Lower lobe of right lung (tissue), 2 donors: ENCODE results near the gene LHX3. TPM values are rescaled to one million over a fixed set of nuclear protein-coding genes. Genes with fewer than 3 reads are reported as not detected.

Experiments used
- ATAC-seq, 2 donors: fragments of 200-7000 bp; cut with Tn5 transposase; one replicate each; pipeline ENCODE4 v1.9.1; 2020 to 2022; ENCODE audit warnings: mild to moderate bottlenecking in 2 of 2, moderate library complexity in 2 of 2
- DNase-seq: peaks from one replicate; pipeline ENCODE4 v3.0.0-alpha.2; 2020
- H3K27ac ChIP-seq: fragments of 200-600 bp; one replicate; pipeline ENCODE4 v1.8.0; 2022
- H3K27me3 ChIP-seq: fragments of 200-600 bp; one replicate; pipeline ENCODE4 v1.8.0; 2022; ENCODE audit warnings: low read depth
- H3K36me3 ChIP-seq: fragments of 200-600 bp; one replicate; pipeline ENCODE4 v1.8.0; 2022; ENCODE audit warnings: mild to moderate bottlenecking
- H3K4me1 ChIP-seq: fragments of 200-600 bp; one replicate; pipeline ENCODE4 v1.8.0; 2022
- H3K4me3 ChIP-seq: fragments of 200-600 bp; one replicate; pipeline ENCODE4 v1.8.0; 2022; ENCODE audit warnings: mild to moderate bottlenecking
- H3K9me3 ChIP-seq: fragments of 200-600 bp; one replicate; pipeline ENCODE4 v1.8.0; 2022
- CTCF ChIP-seq: fragments of 200-600 bp; IDR thresholded peaks from one replicate; pipeline ENCODE4 v1.8.0; 2022; ENCODE audit warnings: antibody characterized with exemption, mild to moderate bottlenecking
- intact Hi-C: fragments of 100-400 bp; cut with DNase I; formaldehyde crosslinking; loops from one replicate; pipeline ENCODE4 v1.11.0; 2022
- total RNA-seq: library from RNA; stranded (reverse); fragmentation: NEBNext Ultra II Directional; extraction: Animal tissue kit (Norgen Biotek cat#: 25700); gene quantifications from one replicate; pipeline ENCODE4 v1.2.1, GENCODE V29; 2021
- donor health status: DM: no; HTN: yes; CAD: no; lungs with severe emphysema.

The LHX3 gene
- total RNA-seq, 1 donor from 2014 or later: not detected

DNA sequence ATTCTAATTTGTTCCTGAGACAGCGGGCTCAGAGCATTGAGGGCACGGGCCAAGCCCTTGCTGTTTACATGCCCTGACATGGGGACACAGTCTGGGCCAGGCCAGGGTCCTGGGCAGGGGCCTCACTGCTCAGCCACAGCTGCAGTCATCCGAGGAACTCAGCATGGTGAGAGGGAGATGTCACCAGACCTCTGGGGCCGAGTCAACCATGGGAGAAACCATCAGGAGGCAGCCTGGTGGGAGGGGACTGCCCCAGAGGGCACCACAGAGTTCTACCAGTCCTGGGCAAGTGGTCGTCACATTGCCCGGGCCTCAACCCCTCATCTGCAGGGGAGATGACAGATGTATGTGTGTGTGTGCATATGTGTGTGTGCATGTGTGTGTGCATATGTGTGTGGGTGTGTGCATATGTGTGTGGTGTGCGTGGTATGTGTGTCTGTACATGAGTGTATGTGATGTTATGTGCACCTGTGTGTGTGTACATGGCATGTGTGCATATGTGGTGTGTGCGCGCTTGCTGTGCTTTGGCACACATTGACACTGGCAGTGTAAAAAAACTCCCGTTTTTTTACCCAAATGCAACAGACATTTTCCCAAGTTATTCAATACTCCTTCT is 43.8 kb downstream of the LHX3 start:
- no peak for TF ChIP-seq CTCF
- DNase-seq: no peak
- H3K9me3 ChIP-seq: peaks cover 4% of the 10 kb centered on the region

GRCh38 chr9:136160381-136160841 is 44.5 kb downstream of the LHX3 start:
- no peak for TF ChIP-seq CTCF
- H3K27me3 ChIP-seq: peaks cover 33% of the 10 kb centered on the region
- no peak overlapping the region for H3K27ac ChIP-seq
- H3K4me1 ChIP-seq: no peaks in the 10 kb centered on the region
- ATAC-seq: no peak
- intact Hi-C loops: no loop called here
- no peaks in the 10 kb centered on the region for H3K36me3 ChIP-seq
- no peak for DNase-seq
- H3K4me3 ChIP-seq: no peak overlapping the region
- H3K9me3 ChIP-seq: peaks cover 4% of the 10 kb centered on the region

More for the DNA sequence above, 43.8 kb downstream of the LHX3 start:
- Histone ChIP-seq H3K36me3 (no peaks in the 10 kb centered on the region), H3K27me3 (peaks cover 28% of the 10 kb centered on the region), H3K4me3 (no peak overlapping the region), H3K4me1 (no peaks in the 10 kb centered on the region), H3K27ac (no peak overlapping the region)
- ATAC-seq: no peak
- intact Hi-C loops: no loop called here

- Histone ChIP-seq H3K9me3 (peaks cover 4% of the 10 kb centered on the region), H3K4me3 (no peak overlapping the region), H3K36me3 (no peaks in the 10 kb centered on the region), H3K27ac (no peak overlapping the region), H3K4me1 (no peaks in the 10 kb centered on the region), H3K27me3 (peaks cover 39% of the 10 kb centered on the region)
- intact Hi-C loops: no loop called here
- ATAC-seq (no peak), DNase-seq (no peak)
- TF ChIP-seq CTCF: no peak
These were observed 45.1 kb downstream of the LHX3 start for GRCh38 chr9:136159851-136160250.

DNA sequence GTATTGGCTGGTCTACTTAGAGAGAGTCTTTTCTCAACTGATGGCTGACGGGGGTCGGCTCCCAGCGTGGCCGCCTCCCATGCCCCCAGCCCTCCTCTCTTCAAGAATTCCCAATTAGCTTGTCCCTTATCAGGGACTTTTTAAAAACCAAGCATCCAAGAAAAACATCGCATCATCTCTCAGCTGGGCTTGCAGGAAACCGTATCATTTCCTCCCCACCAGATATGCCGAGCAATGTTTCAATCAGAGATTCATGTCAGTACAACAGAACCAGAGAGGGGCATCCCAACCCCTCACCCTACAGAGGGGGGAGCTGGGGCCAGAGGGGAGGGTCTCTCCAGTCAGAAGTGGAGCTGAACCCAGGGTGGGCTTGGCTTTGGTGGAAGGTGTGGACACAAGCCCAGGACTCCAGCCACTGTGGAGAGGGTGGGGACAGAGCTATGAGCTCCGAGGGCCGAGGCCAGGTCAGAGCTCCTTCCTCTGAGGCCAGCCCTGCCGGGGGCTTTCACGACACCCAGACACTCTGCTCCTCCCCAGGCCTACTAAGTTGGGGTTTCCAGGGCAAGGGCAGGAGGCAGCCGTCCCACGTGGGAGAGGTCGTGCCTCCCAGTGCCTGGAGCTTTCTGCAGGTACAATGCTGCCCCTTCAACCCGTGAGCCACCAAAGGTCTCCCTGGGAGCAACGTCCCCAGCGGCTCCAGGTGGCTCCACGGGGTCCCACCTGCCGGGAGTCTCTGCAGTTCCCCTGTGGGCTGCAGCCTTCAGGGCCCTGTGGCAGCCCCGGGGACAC is 47.3 kb downstream of the LHX3 start:
- no peak for TF ChIP-seq CTCF
- no peaks in the 10 kb centered on the region for H3K4me1 ChIP-seq
- ATAC-seq: no peak
- peaks cover 42% of the 10 kb centered on the region for H3K27me3 ChIP-seq
- H3K4me3 ChIP-seq: no peak overlapping the region
- H3K9me3 ChIP-seq: no peaks in the 10 kb centered on the region
- intact Hi-C loops: no loop called here
- no peak overlapping the region for H3K27ac ChIP-seq
- DNase-seq: no peak
- H3K36me3 ChIP-seq: no peaks in the 10 kb centered on the region

GRCh38 chr9:136156209-136157120 is 48.5 kb downstream of the LHX3 start:
- H3K27me3 ChIP-seq: peaks cover 42% of the 10 kb centered on the region
- TF ChIP-seq CTCF: no peak

More at GRCh38 chr9:136156209-136157120, 48.5 kb downstream of the LHX3 start:
- intact Hi-C loops: no loop called here
- Histone ChIP-seq H3K36me3 (no peaks in the 10 kb centered on the region), H3K4me1 (no peaks in the 10 kb centered on the region), H3K9me3 (no peaks in the 10 kb centered on the region), H3K27ac (no peak overlapping the region), H3K4me3 (no peak overlapping the region)
- DNase-seq: no peak
- ATAC-seq: no peak
